ENCODE measurements around the gene SBNO2. TPM values are rescaled to one million over a fixed set of nuclear protein-coding genes. Genes with fewer than 3 reads are reported as not detected.

SBNO2 gene
- total RNA-seq, 4 donors from 2014 or later = 22.8 to 69.0 (median 25.5) TPM

DNA sequence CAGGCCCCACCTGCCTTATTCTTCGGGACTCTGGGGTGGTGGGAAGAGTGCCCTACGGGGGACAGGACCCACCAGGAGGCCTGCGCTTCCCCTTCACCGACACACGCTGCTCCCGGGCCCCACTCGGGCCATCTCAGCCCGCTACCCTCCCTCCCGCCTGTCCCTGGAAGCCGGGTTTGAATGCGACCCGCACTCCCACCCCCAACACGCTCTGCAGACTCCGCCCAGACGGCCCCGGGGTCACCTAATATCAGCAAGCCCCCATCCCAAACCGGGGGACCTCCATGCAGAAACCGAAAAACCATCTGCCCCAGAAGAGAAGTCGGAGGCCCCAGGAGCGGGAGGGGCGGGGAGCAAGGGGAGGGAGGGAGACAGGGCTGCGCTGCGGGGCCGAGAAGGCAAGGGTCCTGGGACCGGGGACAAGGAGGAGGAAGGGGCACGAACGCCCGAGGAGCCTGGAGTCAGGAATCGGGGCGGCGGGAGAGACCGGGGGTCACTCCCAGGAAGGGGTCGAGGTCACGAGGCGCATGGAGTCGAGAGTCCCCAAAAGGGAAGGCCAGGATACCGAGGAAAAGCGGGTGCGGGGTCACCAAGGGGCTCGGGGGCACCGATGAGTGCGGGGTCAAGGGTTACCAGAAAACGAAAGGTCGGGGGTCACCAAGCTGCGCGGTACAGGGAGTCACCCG lies 766 bp downstream of the SBNO2 start:
- peak in 1 of 2 donors; percentile 10 for TF ChIP-seq POLR2A (IDR thresholded peaks at IDR 0.05)
- TF ChIP-seq, protein P1, sequence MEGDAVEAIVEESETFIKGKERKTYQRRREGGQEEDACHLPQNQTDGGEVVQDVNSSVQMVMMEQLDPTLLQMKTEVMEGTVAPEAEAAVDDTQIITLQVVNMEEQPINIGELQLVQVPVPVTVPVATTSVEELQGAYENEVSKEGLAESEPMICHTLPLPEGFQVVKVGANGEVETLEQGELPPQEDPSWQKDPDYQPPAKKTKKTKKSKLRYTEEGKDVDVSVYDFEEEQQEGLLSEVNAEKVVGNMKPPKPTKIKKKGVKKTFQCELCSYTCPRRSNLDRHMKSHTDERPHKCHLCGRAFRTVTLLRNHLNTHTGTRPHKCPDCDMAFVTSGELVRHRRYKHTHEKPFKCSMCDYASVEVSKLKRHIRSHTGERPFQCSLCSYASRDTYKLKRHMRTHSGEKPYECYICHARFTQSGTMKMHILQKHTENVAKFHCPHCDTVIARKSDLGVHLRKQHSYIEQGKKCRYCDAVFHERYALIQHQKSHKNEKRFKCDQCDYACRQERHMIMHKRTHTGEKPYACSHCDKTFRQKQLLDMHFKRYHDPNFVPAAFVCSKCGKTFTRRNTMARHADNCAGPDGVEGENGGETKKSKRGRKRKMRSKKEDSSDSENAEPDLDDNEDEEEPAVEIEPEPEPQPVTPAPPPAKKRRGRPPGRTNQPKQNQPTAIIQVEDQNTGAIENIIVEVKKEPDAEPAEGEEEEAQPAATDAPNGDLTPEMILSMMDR (IDR thresholded peaks at IDR 0.05) = no peak
- intact Hi-C loops (cut with DNase I) = no loop called here
- H3K36me3 ChIP-seq = peaks cover 0 to 6% of the 10 kb centered on the region in 2 donors
- H3K4me1 ChIP-seq = peaks cover 43 to 60% of the 10 kb centered on the region in 2 donors
- no peaks in the 10 kb centered on the region for H3K27me3 ChIP-seq
- peak overlapping the region; percentile 84 to 94 (median 92) for H3K27ac ChIP-seq
- H3K4me3 ChIP-seq (replicated peaks in 1 of 3) = peak overlapping the region; percentile 66 to 87 (median 78)
- 4% methylated on average over 33 to 41 of the region's 47 CpGs for whole genome bisulfite sequencing, 2 donors
- no peaks in the 10 kb centered on the region for H3K9me3 ChIP-seq
- no peak for DNase-seq

DNA sequence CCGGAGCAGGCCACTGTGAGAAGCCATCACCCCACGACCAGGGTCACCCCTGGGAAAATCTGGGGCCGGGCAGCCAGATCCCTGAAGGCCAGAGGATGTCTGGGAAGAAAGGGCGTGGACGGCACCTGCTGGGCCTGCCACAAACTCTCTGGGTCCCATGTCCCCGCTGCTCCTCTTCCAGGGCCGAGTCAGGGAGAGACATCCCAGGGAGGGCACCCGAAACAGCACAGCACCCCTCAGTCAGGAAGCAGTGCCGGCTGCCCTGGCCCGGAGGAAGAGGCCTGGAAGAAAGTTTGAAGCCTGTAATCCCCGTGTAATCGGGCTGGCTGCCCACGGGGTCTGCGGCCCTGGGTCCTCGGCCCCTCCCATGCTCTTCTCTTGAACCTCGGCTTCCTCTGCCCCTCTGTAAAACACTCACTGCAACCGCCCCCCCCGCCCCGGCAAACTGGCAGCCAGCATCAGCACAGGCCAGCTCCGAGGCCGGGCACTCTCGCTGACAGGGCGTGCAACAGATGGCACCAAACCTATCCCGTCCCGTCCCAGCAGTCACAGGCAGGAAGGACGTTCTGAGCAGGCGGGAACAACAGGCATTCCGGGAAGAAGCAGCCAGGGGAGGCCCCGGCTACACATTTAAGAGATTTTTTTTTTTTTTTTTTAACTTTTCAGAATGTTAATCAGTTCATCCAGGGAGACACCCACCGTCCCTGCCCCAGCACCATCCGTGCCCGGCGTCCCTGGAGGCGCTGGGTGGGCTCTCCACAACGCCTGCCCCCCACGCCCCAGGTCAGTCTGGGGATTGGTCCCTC lies 1.5 kb downstream of the SBNO2 start:
- peak overlapping the region; percentile 66 to 87 (median 78) for H3K4me3 ChIP-seq (replicated peaks in 1 of 3)
- H3K27ac ChIP-seq = peak overlapping the region; percentile 84 to 94 (median 92)
- TF ChIP-seq, protein P1 (IDR thresholded peaks at IDR 0.05) = no peak
- peak in 1 of 2 donors; percentile 31 for TF ChIP-seq POLR2A (IDR thresholded peaks at IDR 0.05)
- H3K4me1 ChIP-seq = peaks cover 42 to 60% of the 10 kb centered on the region in 2 donors
- H3K27me3 ChIP-seq = no peaks in the 10 kb centered on the region
- H3K36me3 ChIP-seq = peaks cover 0 to 7% of the 10 kb centered on the region in 2 donors
- 5 to 14% methylated on average over 23 to 28 of the region's 36 CpGs for WGBS, 2 donors
- no peaks in the 10 kb centered on the region for H3K9me3 ChIP-seq
- intact Hi-C loops (cut with DNase I) = no loop called here
- peak; percentile 82 to 85 for DNase-seq

DNA sequence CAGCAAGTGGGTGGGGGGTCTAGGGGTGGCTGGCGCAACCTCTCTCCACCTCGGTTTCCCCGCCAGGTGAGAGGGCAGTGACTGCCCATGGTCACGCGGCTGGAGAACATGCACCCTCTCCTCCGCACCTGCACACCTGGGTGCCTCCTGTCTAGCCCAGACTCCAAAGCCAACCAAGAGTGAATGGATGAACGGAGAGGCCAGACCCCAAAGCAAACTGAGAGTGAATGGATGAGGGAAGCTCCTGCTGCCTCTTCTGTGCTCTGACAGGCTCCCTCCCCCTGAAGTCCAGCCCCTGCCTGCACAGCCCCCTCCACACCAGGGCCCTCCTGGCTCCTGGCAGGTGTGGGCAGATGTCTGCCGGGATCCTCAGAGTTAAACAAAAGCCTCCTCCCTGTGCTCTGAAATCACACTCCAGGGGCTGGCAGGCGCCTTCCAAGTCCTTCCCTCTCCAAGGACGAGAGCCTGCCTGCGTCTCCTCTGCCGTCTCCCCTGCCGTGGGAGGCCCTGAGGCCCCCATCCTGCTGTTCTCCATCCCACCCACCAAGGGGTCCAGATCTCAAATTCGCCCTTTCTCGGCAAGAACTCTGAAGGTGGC lies 2.2 kb downstream of the SBNO2 start:
- peak; percentile 78 to 81 for DNase-seq
- H3K4me1 ChIP-seq = peaks cover 39 to 60% of the 10 kb centered on the region in 2 donors

DNA sequence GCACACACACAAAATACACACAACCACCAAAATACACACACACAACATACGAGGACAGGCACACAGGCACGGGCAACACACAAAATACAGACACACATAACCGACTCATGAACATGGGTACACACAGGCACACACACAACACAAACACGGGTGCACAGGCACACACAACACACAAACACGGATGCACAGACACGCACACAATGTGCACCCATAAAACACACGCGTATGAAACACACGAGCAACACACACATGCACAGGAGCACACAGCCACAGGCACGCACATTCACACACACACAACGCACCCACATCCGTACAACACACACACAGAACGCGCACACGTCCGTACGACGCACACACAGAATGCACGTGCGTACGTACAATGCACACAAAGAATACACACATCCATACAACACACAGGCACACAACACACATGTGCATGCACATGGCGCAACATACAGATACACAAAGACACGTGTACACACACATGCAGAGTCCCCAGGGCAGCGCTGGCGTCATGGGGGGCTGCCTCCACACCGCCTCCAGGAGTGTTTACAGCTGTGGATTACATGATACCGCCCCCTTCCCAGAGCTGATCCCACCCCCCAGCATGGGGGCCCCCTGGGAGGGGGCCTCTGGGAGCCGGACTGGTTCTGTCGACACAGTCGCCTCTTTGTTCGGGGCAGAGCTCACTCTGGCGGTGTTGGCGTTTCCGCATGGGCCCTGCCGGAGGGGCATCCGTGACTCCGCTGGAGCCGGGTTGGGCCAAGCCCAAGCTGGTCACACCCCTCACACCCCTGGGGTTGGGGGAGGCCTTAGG lies 2.9 kb downstream of the SBNO2 start:
- H3K27me3 ChIP-seq = no peaks in the 10 kb centered on the region
- peak overlapping the region; percentile 84 to 94 (median 92) for H3K27ac ChIP-seq
- DNase-seq = no peak
- H3K9me3 ChIP-seq = no peaks in the 10 kb centered on the region
- peaks cover 43 to 62% of the 10 kb centered on the region in 2 donors for H3K4me1 ChIP-seq
- TF ChIP-seq, protein P1 (IDR thresholded peaks at IDR 0.05) = no peak
- TF ChIP-seq POLR2A (IDR thresholded peaks at IDR 0.05) = no peak
- WGBS, 2 donors = 84 to 88% methylated on average over 22 to 24 of the region's 38 CpGs
- peak overlapping the region in 1 of 3 donors; percentile 87 for H3K4me3 ChIP-seq (replicated peaks in 1 of 3)
- peaks cover 0 to 7% of the 10 kb centered on the region in 2 donors for H3K36me3 ChIP-seq
- intact Hi-C loops (cut with DNase I) = no loop called here

More for the DNA sequence above, 2.2 kb downstream of the SBNO2 start:
- Histone ChIP-seq H3K36me3 (peaks cover 0 to 7% of the 10 kb centered on the region in 2 donors), H3K9me3 (no peaks in the 10 kb centered on the region), H3K4me3 (replicated peaks in 1 of 3) (peak overlapping the region in 1 of 3 donors; percentile 87), H3K27me3 (no peaks in the 10 kb centered on the region), H3K27ac (peak overlapping the region; percentile 84 to 94 (median 92))
- WGBS, 2 donors = 22 to 35% methylated on average over 8 to 9 of the region's 15 CpGs
- TF ChIP-seq POLR2A (IDR thresholded peaks at IDR 0.05) = peak in 1 of 2 donors; percentile 67
- TF ChIP-seq, protein P1 (IDR thresholded peaks at IDR 0.05) = no peak
- intact Hi-C loops (cut with DNase I) = no loop called here
